Progenitor cell of endocrine pancreas (in vitro differentiated cells): ENCODE data around the gene PRAMEF4. TPM values are rescaled to one million over a fixed set of nuclear protein-coding genes. Genes with fewer than 3 reads are reported as not detected.
"Not testable (repeated sequence)": the region's sequence is repeated elsewhere in the genome, so short reads cannot be mapped to it uniquely, and the experiment has no call there.

ENCODE experiments used
- DNase-seq: peaks from one replicate; pipeline ENCODE4 v3.0.0; 2021; ENCODE audit warnings: low spot score; ENCODE audit not compliant: unreplicated experiment
- H3K27ac Mint-ChIP-seq: 2 replicates; pipeline ENCODE4 v1.8.0; 2021; ENCODE audit warnings: mild to moderate bottlenecking, moderate library complexity, mixed read lengths
- H3K27me3 Mint-ChIP-seq: 2 replicates; pipeline ENCODE4 v1.8.0; 2021; ENCODE audit warnings: mixed read lengths
- H3K36me3 Mint-ChIP-seq: 2 replicates; pipeline ENCODE4 v1.8.0; 2022; ENCODE audit warnings: mixed read lengths; ENCODE audit not compliant: insufficient read depth
- H3K4me1 Mint-ChIP-seq: 2 replicates; pipeline ENCODE4 v1.8.0; 2021; ENCODE audit warnings: low read depth, mixed read lengths
- H3K4me3 Mint-ChIP-seq: 2 replicates; pipeline ENCODE4 v1.8.0; 2021; ENCODE audit warnings: low read depth, mild to moderate bottlenecking, moderate library complexity, mixed read lengths
- H3K9me3 Mint-ChIP-seq: 2 replicates; pipeline ENCODE4 v1.8.0; 2021; ENCODE audit warnings: low read depth, mixed read lengths
- total RNA-seq: library from RNA; stranded (reverse); gene quantifications from 2 replicates; pipeline ENCODE4 v1.2.1, GENCODE V29; 2021
- TF ChIP-seq, protein P1 (sequence below): fragments of 200-600 bp; sonication (generic); IDR thresholded peaks from one replicate; pipeline ENCODE4 v1.5.0; 2021; ENCODE audit warnings: antibody characterized with exemption, mild to moderate bottlenecking; ENCODE audit not compliant: unreplicated experiment

PRAMEF4 gene
- total RNA-seq, 1 donor from 2014 or later: not detected

DNA sequence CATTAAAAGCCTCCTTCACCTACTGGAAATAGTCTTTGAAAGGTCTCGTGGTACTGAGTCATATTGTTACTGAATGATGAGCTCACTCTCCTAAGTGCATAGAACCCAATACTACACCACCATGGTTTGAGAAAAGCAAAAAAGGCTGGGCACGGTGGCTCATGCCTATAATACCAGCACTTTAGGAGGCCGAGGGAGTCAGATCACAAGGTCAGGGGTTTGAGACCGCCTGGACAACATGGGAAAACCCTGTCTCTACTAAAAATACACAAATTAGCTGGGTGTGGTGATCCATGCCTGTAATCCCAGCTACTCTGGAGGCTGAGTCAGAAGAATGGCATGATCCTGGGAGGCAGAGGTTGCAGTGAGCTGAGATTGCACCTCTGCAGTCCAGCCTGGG lies 34.2 kb downstream of the PRAMEF4 start:
- H3K9me3 Mint-ChIP-seq: peaks cover 43% of the 10 kb centered on the region
- no peaks in the 10 kb centered on the region for H3K27me3 Mint-ChIP-seq
- DNase-seq: no peak
- no peak overlapping the region for H3K4me3 Mint-ChIP-seq
- no peaks in the 10 kb centered on the region for H3K4me1 Mint-ChIP-seq
- TF ChIP-seq, protein P1, sequence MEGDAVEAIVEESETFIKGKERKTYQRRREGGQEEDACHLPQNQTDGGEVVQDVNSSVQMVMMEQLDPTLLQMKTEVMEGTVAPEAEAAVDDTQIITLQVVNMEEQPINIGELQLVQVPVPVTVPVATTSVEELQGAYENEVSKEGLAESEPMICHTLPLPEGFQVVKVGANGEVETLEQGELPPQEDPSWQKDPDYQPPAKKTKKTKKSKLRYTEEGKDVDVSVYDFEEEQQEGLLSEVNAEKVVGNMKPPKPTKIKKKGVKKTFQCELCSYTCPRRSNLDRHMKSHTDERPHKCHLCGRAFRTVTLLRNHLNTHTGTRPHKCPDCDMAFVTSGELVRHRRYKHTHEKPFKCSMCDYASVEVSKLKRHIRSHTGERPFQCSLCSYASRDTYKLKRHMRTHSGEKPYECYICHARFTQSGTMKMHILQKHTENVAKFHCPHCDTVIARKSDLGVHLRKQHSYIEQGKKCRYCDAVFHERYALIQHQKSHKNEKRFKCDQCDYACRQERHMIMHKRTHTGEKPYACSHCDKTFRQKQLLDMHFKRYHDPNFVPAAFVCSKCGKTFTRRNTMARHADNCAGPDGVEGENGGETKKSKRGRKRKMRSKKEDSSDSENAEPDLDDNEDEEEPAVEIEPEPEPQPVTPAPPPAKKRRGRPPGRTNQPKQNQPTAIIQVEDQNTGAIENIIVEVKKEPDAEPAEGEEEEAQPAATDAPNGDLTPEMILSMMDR: no peak
- no peaks in the 10 kb centered on the region for H3K36me3 Mint-ChIP-seq
- no peak overlapping the region for H3K27ac Mint-ChIP-seq

DNA sequence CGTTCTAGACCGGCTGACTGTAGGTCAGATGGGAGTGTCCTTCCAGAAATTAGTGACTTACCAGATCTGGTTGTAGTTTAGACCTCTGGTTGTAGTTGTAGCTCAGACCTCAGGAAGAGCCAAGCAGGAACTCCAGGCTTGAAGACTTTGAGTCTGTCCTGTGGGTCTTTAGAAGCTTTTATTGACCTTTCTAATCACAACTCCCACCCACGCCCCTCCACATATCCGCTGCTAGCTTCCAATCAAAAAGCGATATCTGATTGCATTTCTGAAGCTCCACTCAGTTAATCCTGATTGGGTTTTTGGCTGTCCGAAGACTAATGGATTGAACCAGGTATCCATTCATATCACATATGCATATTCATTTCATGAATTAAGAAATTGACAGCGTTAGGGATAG lies 37.4 kb downstream of the PRAMEF4 start, which contains the start of gene HNRNPCL1:
Gene HNRNPCL1 (minus strand): TSS at position 101 of the 400 bp plus-strand sequence. CDS start 431 bp downstream, outside the sequence.
- DNase-seq, H3K4me3 Mint-ChIP-seq, H3K36me3 Mint-ChIP-seq, H3K4me1 Mint-ChIP-seq, H3K27me3 Mint-ChIP-seq, H3K27ac Mint-ChIP-seq: not testable (repeated sequence)
- peaks cover 34% of the 10 kb centered on the region for H3K9me3 Mint-ChIP-seq

DNA sequence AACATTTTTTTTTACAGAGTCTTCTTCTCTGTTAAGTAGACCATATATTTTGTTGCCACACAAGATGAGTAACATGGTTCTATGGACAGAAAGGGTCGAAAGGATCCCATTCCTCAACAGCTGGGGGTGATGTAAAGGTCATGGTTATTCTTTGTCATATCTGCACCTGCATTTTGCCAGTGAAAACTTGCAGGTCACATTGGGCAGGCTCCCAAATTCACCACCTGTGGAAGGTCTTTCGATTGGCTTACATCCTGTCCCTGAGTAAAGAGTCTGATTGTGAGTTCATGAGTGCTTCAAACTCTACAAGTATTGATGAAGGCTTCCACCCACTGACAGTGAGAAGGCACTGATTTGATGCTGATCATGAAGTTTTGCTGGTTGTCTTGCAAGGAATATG lies 52.8 kb downstream of the PRAMEF4 start:
- H3K4me1 Mint-ChIP-seq, DNase-seq, H3K4me3 Mint-ChIP-seq, H3K36me3 Mint-ChIP-seq, H3K27me3 Mint-ChIP-seq, H3K27ac Mint-ChIP-seq: not testable (repeated sequence)
- H3K9me3 Mint-ChIP-seq: peaks cover 25% of the 10 kb centered on the region

DNA sequence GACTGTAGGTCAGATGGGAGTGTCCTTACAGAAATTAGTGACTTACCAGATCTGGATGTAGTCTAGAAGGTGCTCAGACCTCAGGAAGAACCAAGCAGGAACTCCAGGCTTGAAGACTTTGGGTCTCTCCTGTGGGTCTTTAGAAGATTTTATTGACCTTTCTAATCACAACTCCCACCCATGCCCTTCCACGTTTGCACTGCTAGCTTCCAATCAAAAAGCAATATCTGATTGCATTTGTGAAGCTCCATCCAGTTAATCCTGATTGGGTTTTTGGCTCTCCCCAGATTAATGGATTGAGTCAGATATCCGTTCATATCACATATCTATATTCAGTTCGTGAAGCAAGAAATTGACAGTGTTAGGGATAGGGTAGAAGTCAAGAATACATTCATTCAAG lies 54.7 kb downstream of the PRAMEF4 start, which contains the start of gene PRAMEF11:
Gene PRAMEF11 (minus strand): TSS at position 101 of the 400 bp plus-strand sequence. CDS start 2,621 bp downstream, outside the sequence.
- H3K27me3 Mint-ChIP-seq, H3K36me3 Mint-ChIP-seq, H3K27ac Mint-ChIP-seq, H3K4me3 Mint-ChIP-seq, DNase-seq, H3K4me1 Mint-ChIP-seq: not testable (repeated sequence)
- H3K9me3 Mint-ChIP-seq: peaks cover 23% of the 10 kb centered on the region

Other genes with a start within 250 kb of the PRAMEF4 start
- gene AADACL4, start 242.1 kb downstream of the PRAMEF4 start, total RNA-seq: 0.24 TPM in 2 replicates
- gene AADACL3, start 170.1 kb downstream of the PRAMEF4 start, total RNA-seq: not detected in 2 replicates
- 1.2 and 2.8 TPM in 2 replicates for gene CFAP107, start 140.0 kb downstream of the PRAMEF4 start, total RNA-seq
- not detected in 2 replicates for gene PRAMEF12, start 112.5 kb downstream of the PRAMEF4 start, total RNA-seq
- not detected in 2 replicates for gene PRAMEF1, start 94.8 kb downstream of the PRAMEF4 start, total RNA-seq
- gene PRAMEF11, start 54.8 kb downstream of the PRAMEF4 start, total RNA-seq: not detected in 2 replicates
- not detected in 2 replicates for gene HNRNPCL1, start 37.5 kb downstream of the PRAMEF4 start, total RNA-seq
- not detected in 2 replicates for gene PRAMEF2, start 29.1 kb downstream of the PRAMEF4 start, total RNA-seq
- not detected in 2 replicates for gene PRAMEF10, start 12.1 kb upstream of the PRAMEF4 start, total RNA-seq
- not detected in 2 replicates for gene PRAMEF7, start 30.4 kb upstream of the PRAMEF4 start, total RNA-seq
- gene PRAMEF6, start 61.4 kb upstream of the PRAMEF4 start, total RNA-seq: not detected in 2 replicates
- not detected in 2 replicates for gene PRAMEF27, start 170.4 kb upstream of the PRAMEF4 start, total RNA-seq
- not detected in 2 replicates for gene HNRNPCL3, start 174.6 kb upstream of the PRAMEF4 start, total RNA-seq
- not detected in 2 replicates for gene PRAMEF25, start 184.6 kb upstream of the PRAMEF4 start, total RNA-seq
- not detected in 2 replicates for gene HNRNPCL2, start 230.7 kb upstream of the PRAMEF4 start, total RNA-seq